COLO829 (cell line): ENCODE results near the gene SLC25A29.
A peak's percentile ranks its signal among the peaks of the same experiment; 100 is the strongest.
"Not testable (repeated sequence)": the region's sequence is repeated elsewhere in the genome, so short reads cannot be mapped to it uniquely, and the experiment has no call there.

Source experiments
- DNase-seq: peaks from one replicate; pipeline ENCODE4 v3.0.0; 2012; ENCODE audit warnings: low spot score

The SLC25A29 gene

GRCh38 chr14:100293497-100294212 lies 12.6 kb downstream of the SLC25A29 start:
- DNase-seq = no peak

GRCh38 chr14:100292776-100293461 lies 13.3 kb downstream of the SLC25A29 start:
- DNase-seq = no peak

GRCh38 chr14:100292301-100292775 lies 13.9 kb downstream of the SLC25A29 start:
- no peak for DNase-seq

- no peak for DNase-seq
Measured at GRCh38 chr14:100291305-100292075, 14.8 kb downstream of the SLC25A29 start.

GRCh38 chr14:100290607-100291304 lies 15.5 kb downstream of the SLC25A29 start:
- DNase-seq = no peak

GRCh38 chr14:100289916-100290606 lies 16.2 kb downstream of the SLC25A29 start:
- DNase-seq = no peak

- no peak for DNase-seq
Measured at GRCh38 chr14:100288382-100289185, 17.7 kb downstream of the SLC25A29 start.

- not testable (repeated sequence) for DNase-seq
Measured at GRCh38 chr14:100287998-100288295, 18.3 kb downstream of the SLC25A29 start.

GRCh38 chr14:100287202-100287997 lies 18.8 kb downstream of the SLC25A29 start:
- no peak for DNase-seq

- DNase-seq = no peak
Measured at GRCh38 chr14:100286484-100287191, 19.6 kb downstream of the SLC25A29 start.

- DNase-seq = no peak
Measured at GRCh38 chr14:100285913-100286400, 20.3 kb downstream of the SLC25A29 start.

- DNase-seq = peak; percentile 76
Measured at GRCh38 chr14:100285021-100285912, 21.0 kb downstream of the SLC25A29 start.

GRCh38 chr14:100283984-100284881 lies 22.0 kb downstream of the SLC25A29 start:
- DNase-seq = no peak

GRCh38 chr14:100283436-100283835 lies 22.8 kb downstream of the SLC25A29 start:
- DNase-seq = not testable (repeated sequence)

GRCh38 chr14:100282766-100283419 lies 23.4 kb downstream of the SLC25A29 start:
- DNase-seq = no peak

GRCh38 chr14:100282083-100282350 lies 24.2 kb downstream of the SLC25A29 start:
- no peak for DNase-seq
